Measurements from ENCODE around the gene CYB5RL. TPM values are rescaled to one million over a fixed set of nuclear protein-coding genes. Genes with fewer than 3 reads are reported as not detected.

Gene CYB5RL
- total RNA-seq, 2 donors from 2014 or later = 8.2 to 11.0 TPM

GRCh38 chr1:54158071-54158470 is 41.8 kb downstream of the CYB5RL start:
- Mint-ChIP-seq H3K27me3 (ENCODE audit: insufficient read depth) (peaks cover 7% of the 10 kb centered on the region), H3K36me3 (ENCODE audit: low read depth) (no peaks in the 10 kb centered on the region), H3K27ac (no peak overlapping the region), H3K9me3 (no peaks in the 10 kb centered on the region), H3K4me3 (no peak overlapping the region), H3K4me1 (peaks cover 11% of the 10 kb centered on the region)
- TF ChIP-seq CTCF (conservative IDR thresholded peaks at IDR 0.05) = no peak
- Histone ChIP-seq H3K9me3 (ENCODE audit: control insufficient read depth, low read length) (no peaks in the 10 kb centered on the region), H3K27me3 (ENCODE audit: control insufficient read depth, insufficient read depth, low read length, poor library complexity, severe bottlenecking) (no peaks in the 10 kb centered on the region), H3K4me1 (ENCODE audit: control insufficient read depth, insufficient read depth, low read length) (no peaks in the 10 kb centered on the region), H3K36me3 (ENCODE audit: control insufficient read depth, insufficient read depth, low read length) (no peaks in the 10 kb centered on the region), H3K9ac (ENCODE audit: extremely low read depth, low read length, poor library complexity, severe bottlenecking) (no peak overlapping the region), H3K4me3 (ENCODE audit: low read length) (no peak overlapping the region), H3K27ac (ENCODE audit: low read depth, low read length) (no peak overlapping the region)
- DNase-seq = no peak
- 91 to 100% methylated on average over 2 to 3 of the region's 3 CpGs for WGBS, 2 experiments (ENCODE audit: insufficient coverage in 1 of 2, insufficient read length in 1 of 2)

- no peaks in the 10 kb centered on the region for H3K36me3 ChIP-seq (ENCODE audit: control insufficient read depth, insufficient read depth, low read length)
- no peak overlapping the region for H3K4me3 Mint-ChIP-seq
- H3K27me3 ChIP-seq (ENCODE audit: control insufficient read depth, insufficient read depth, low read length, poor library complexity, severe bottlenecking) = no peaks in the 10 kb centered on the region
- H3K4me3 ChIP-seq (ENCODE audit: low read length) = no peak overlapping the region
- WGBS, 2 experiments (ENCODE audit: insufficient coverage in 1 of 2, insufficient read length in 1 of 2) = 83 to 85% methylated on average over 5 to 6 of the region's 6 CpGs
- TF ChIP-seq CTCF (conservative IDR thresholded peaks at IDR 0.05) = no peak
- H3K4me1 Mint-ChIP-seq = peaks cover 13% of the 10 kb centered on the region
- H3K27ac Mint-ChIP-seq = no peak overlapping the region
- DNase-seq = no peak
- H3K9me3 Mint-ChIP-seq = no peaks in the 10 kb centered on the region
- no peak overlapping the region for H3K9ac ChIP-seq (ENCODE audit: extremely low read depth, low read length, poor library complexity, severe bottlenecking)
- H3K9me3 ChIP-seq (ENCODE audit: control insufficient read depth, low read length) = no peaks in the 10 kb centered on the region
- peaks cover 7% of the 10 kb centered on the region for H3K27me3 Mint-ChIP-seq (ENCODE audit: insufficient read depth)
- H3K27ac ChIP-seq (ENCODE audit: low read depth, low read length) = no peak overlapping the region
- H3K4me1 ChIP-seq (ENCODE audit: control insufficient read depth, insufficient read depth, low read length) = no peaks in the 10 kb centered on the region
- no peaks in the 10 kb centered on the region for H3K36me3 Mint-ChIP-seq (ENCODE audit: low read depth)
These were observed 42.4 kb downstream of the CYB5RL start for GRCh38 chr1:54157401-54157800.

- Mint-ChIP-seq H3K36me3 (ENCODE audit: low read depth) (no peaks in the 10 kb centered on the region), H3K27me3 (ENCODE audit: insufficient read depth) (peaks cover 7% of the 10 kb centered on the region), H3K4me1 (peaks cover 13% of the 10 kb centered on the region), H3K9me3 (no peaks in the 10 kb centered on the region), H3K4me3 (no peak overlapping the region), H3K27ac (no peak overlapping the region)
- no peaks in the 10 kb centered on the region for H3K36me3 ChIP-seq (ENCODE audit: control insufficient read depth, insufficient read depth, low read length)
- TF ChIP-seq CTCF (conservative IDR thresholded peaks at IDR 0.05) = no peak
- H3K4me3 ChIP-seq (ENCODE audit: low read length) = no peak overlapping the region
- no peaks in the 10 kb centered on the region for H3K4me1 ChIP-seq (ENCODE audit: control insufficient read depth, insufficient read depth, low read length)
- no peak for DNase-seq
- H3K27me3 ChIP-seq (ENCODE audit: control insufficient read depth, insufficient read depth, low read length, poor library complexity, severe bottlenecking) = no peaks in the 10 kb centered on the region
- H3K27ac ChIP-seq (ENCODE audit: low read depth, low read length) = no peak overlapping the region
- no peaks in the 10 kb centered on the region for H3K9me3 ChIP-seq (ENCODE audit: control insufficient read depth, low read length)
- 88 to 95% methylated on average over 6 to 7 of the region's 7 CpGs for WGBS, 2 experiments (ENCODE audit: insufficient coverage in 1 of 2, insufficient read length in 1 of 2)
- H3K9ac ChIP-seq (ENCODE audit: extremely low read depth, low read length, poor library complexity, severe bottlenecking) = no peak overlapping the region
These were observed 42.8 kb downstream of the CYB5RL start for GRCh38 chr1:54156986-54157385.
